Osteocyte (in vitro differentiated cells): Measurements from ENCODE around the gene PHRF1. TPM values are rescaled to one million over a fixed set of nuclear protein-coding genes. Genes with fewer than 3 reads are reported as not detected.

Source experiments
- DNase-seq: peaks from one replicate; pipeline ENCODE4 v3.0.0; 2021; ENCODE audit warnings: mixed read lengths; ENCODE audit not compliant: unreplicated experiment; ENCODE audit errors: extremely low spot score
- H3K27ac Mint-ChIP-seq: one replicate; pipeline ENCODE4 v1.8.0; 2021; ENCODE audit warnings: mild to moderate bottlenecking, mixed read lengths; ENCODE audit not compliant: unreplicated experiment
- H3K27me3 Mint-ChIP-seq: one replicate; pipeline ENCODE4 v1.8.0; 2021; ENCODE audit warnings: mixed read lengths; ENCODE audit not compliant: unreplicated experiment
- H3K36me3 Mint-ChIP-seq: one replicate; pipeline ENCODE4 v1.8.0; 2021; ENCODE audit warnings: mixed read lengths; ENCODE audit not compliant: unreplicated experiment
- H3K4me1 Mint-ChIP-seq: one replicate; pipeline ENCODE4 v1.8.0; 2021; ENCODE audit warnings: mixed read lengths; ENCODE audit not compliant: unreplicated experiment
- H3K4me3 Mint-ChIP-seq: one replicate; pipeline ENCODE4 v1.8.0; 2021; ENCODE audit warnings: mild to moderate bottlenecking, moderate library complexity, mixed read lengths; ENCODE audit not compliant: unreplicated experiment
- H3K9me3 Mint-ChIP-seq: one replicate; pipeline ENCODE4 v1.8.0; 2021; ENCODE audit warnings: mixed read lengths; ENCODE audit not compliant: unreplicated experiment
- CTCF ChIP-seq: fragments of 200-600 bp; sonication (generic); IDR thresholded peaks from 2 replicates; pipeline ENCODE4 v1.5.0; 2021; ENCODE audit warnings: antibody characterized with exemption, mild to moderate bottlenecking, moderate library complexity
- total RNA-seq: library from RNA; stranded (reverse); gene quantifications from 2 replicates; pipeline ENCODE4 v1.2.1, GENCODE V29; 2021

The PHRF1 gene
- total RNA-seq, 1 donor from 2014 or later, result 31.5 TPM

- DNase-seq, result no peak
- peaks cover 2% of the 10 kb centered on the region for H3K4me1 Mint-ChIP-seq
- H3K4me3 Mint-ChIP-seq, result no peak overlapping the region
- no peaks in the 10 kb centered on the region for H3K27me3 Mint-ChIP-seq
- no peak overlapping the region for H3K27ac Mint-ChIP-seq
- H3K36me3 Mint-ChIP-seq, result peaks cover 35% of the 10 kb centered on the region
- H3K9me3 Mint-ChIP-seq, result no peaks in the 10 kb centered on the region
- TF ChIP-seq CTCF, result no peak
Observed at GRCh38 chr11:586376-587316, 10.4 kb downstream of the PHRF1 start.

DNA sequence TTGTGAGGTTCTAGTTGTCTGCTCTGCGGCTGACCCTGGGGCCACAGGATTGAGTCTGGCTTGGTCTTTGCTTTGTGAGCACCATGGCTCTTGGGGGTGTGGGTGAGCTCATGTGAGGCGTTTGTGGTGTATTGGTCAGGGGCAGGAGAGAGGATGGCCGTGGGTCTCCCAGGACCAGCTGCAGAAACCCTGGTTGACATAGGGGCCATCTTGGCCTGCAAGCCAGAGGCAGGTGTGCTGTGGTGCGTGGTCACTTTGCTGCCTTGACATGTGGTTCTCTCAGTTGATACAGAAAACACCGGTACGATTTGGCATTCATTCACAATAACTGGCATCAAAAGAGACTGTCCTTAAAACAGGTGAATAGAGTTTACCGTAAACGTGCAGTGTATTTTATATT lies 11.3 kb downstream of the PHRF1 start:
- TF ChIP-seq CTCF, result no peak
- Mint-ChIP-seq H3K27me3 (no peaks in the 10 kb centered on the region), H3K4me3 (no peak overlapping the region), H3K27ac (no peak overlapping the region), H3K9me3 (no peaks in the 10 kb centered on the region), H3K36me3 (peaks cover 36% of the 10 kb centered on the region), H3K4me1 (peaks cover 2% of the 10 kb centered on the region)
- DNase-seq, result no peak

- Mint-ChIP-seq H3K36me3 (peaks cover 39% of the 10 kb centered on the region), H3K4me3 (no peak overlapping the region)
Observed at GRCh38 chr11:587978-588380, 11.7 kb downstream of the PHRF1 start.

DNA sequence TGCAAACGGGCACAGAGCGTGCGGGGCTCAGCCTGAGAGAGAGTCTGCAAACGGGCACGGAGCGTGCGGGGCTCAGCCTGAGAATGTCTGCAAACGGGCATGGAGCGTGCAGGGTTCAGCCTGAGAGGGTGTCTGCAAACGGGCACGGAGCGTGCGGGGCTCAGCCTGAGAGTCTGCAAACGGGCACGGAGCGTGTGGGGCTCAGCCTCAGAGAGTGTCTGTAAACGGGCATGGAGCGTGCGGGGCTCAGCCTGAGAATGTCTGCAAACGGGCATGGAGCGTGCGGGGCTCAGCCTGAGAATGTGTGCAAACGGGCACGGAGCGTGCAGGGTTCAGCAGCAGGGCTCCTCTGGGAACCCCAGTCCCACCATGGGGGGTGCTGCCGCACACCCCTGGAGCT lies 13.5 kb downstream of the PHRF1 start:
- H3K4me3 Mint-ChIP-seq, result no peak overlapping the region
- H3K4me1 Mint-ChIP-seq, result peaks cover 2% of the 10 kb centered on the region
- H3K27ac Mint-ChIP-seq, result no peak overlapping the region
- no peaks in the 10 kb centered on the region for H3K9me3 Mint-ChIP-seq
- no peak for DNase-seq
- no peak for TF ChIP-seq CTCF
- H3K36me3 Mint-ChIP-seq, result peaks cover 44% of the 10 kb centered on the region
- no peaks in the 10 kb centered on the region for H3K27me3 Mint-ChIP-seq

More at GRCh38 chr11:587978-588380, 11.7 kb downstream of the PHRF1 start:
- Mint-ChIP-seq H3K27ac (no peak overlapping the region), H3K9me3 (no peaks in the 10 kb centered on the region), H3K27me3 (no peaks in the 10 kb centered on the region), H3K4me1 (peaks cover 2% of the 10 kb centered on the region)
- DNase-seq, result no peak
- TF ChIP-seq CTCF, result no peak

DNA sequence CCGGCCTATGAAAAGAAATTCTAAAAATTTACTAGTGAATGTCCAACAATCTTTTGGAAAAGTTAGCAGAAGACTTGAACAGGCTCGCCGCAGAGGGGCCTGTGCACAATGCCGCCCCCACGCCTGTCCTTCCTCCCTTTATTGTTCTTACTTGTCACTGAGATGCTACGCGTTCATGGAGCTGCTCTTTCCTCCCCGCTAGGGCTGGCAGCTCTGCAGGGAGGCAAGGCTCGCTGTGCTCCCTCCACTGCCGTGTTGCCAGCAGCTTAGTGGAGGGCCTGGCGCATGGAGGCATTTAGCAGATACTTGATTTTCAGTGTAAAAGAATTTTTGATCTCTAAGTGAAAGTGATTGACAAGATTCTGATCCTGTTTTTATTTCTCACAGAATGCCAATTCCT lies 14.7 kb downstream of the PHRF1 start:
- DNase-seq, result no peak
- H3K4me1 Mint-ChIP-seq, result peaks cover 2% of the 10 kb centered on the region

More for the DNA sequence above, 14.7 kb downstream of the PHRF1 start:
- Mint-ChIP-seq H3K36me3 (peaks cover 46% of the 10 kb centered on the region), H3K27ac (no peak overlapping the region), H3K27me3 (no peaks in the 10 kb centered on the region), H3K9me3 (no peaks in the 10 kb centered on the region), H3K4me3 (no peak overlapping the region)
- no peak for TF ChIP-seq CTCF
